HepG2 (cell line): Measurements from ENCODE around the gene NHSL1. TPM values are rescaled to one million over a fixed set of nuclear protein-coding genes. Genes with fewer than 3 reads are reported as not detected.

Experiments
- CREM ChIP-seq, 2 experiments: sonication (generic) in 1 of 2; formaldehyde crosslinking in 1 of 2; IDR thresholded peaks; 2 replicates each; pipeline versions ENCODE4 v1.4.0 to v1.6.1; 2016 to 2020; ENCODE audit warnings: antibody characterized with exemption in 1 of 2, mild to moderate bottlenecking in 1 of 2, missing genetic modification reagents in 1 of 2
- CSRNP2 ChIP-seq: sonication (generic); formaldehyde crosslinking; conservative IDR thresholded peaks from 2 replicates; pipeline ENCODE4 v1.8.0; 2022; ENCODE audit warnings: low read depth, missing genetic modification reagents
- FIP1L1 ChIP-seq: fragments of 200-400 bp; formaldehyde crosslinking; IDR thresholded peaks from 2 replicates; pipeline ENCODE4 v1.6.1; 2018; ENCODE audit warnings: low read depth, mild to moderate bottlenecking, low read length, moderate library complexity, borderline replicate concordance; ENCODE audit not compliant: insufficient read depth
- FOXJ3 ChIP-seq: sonication (generic); formaldehyde crosslinking; IDR thresholded peaks from 2 replicates; pipeline ENCODE4 v1.4.0; 2020; ENCODE audit warnings: missing genetic modification reagents, mild to moderate bottlenecking, borderline replicate concordance
- JUN ChIP-seq: sonication (generic); formaldehyde crosslinking; IDR thresholded peaks from 2 replicates; pipeline ENCODE4 v1.4.0; 2020; ENCODE audit warnings: mild to moderate bottlenecking, missing genetic modification reagents
- NBN ChIP-seq: fragments of 450-650 bp; conservative IDR thresholded peaks from 2 replicates; pipeline ENCODE4 v1.6.1; 2017
- NFATC3 ChIP-seq: sonication (generic); formaldehyde crosslinking; IDR thresholded peaks from 2 replicates; pipeline ENCODE4 v1.5.1; 2020; ENCODE audit warnings: mild to moderate bottlenecking, missing genetic modification reagents
- NFYC ChIP-seq: IDR thresholded peaks from 2 replicates; pipeline ENCODE4 v1.6.1; 2016; ENCODE audit warnings: missing genetic modification reagents, missing compliant biosample characterization
- RARG ChIP-seq: sonication (generic); formaldehyde crosslinking; IDR thresholded peaks from 2 replicates; pipeline ENCODE4 v1.4.0; 2020; ENCODE audit warnings: low read depth, mild to moderate bottlenecking, missing genetic modification reagents
- SIX4 ChIP-seq: sonication (generic); formaldehyde crosslinking; IDR thresholded peaks from 2 replicates; pipeline ENCODE4 v1.4.0; 2020; ENCODE audit warnings: missing genetic modification reagents
- TBL1XR1 ChIP-seq: fragments of 150-350 bp; IDR thresholded peaks from 2 replicates; pipeline ENCODE4 v1.6.1; 2014; ENCODE audit warnings: borderline replicate concordance, low read length; ENCODE audit not compliant: partially characterized antibody
- TBX3 ChIP-seq: fragments of 450-650 bp; IDR thresholded peaks from 2 replicates; pipeline ENCODE4 v1.6.1; 2017; ENCODE audit warnings: antibody characterized with exemption, mild to moderate bottlenecking, inconsistent platforms, borderline replicate concordance
- TRIM24 ChIP-seq: sonication (generic); formaldehyde crosslinking; IDR thresholded peaks from 2 replicates; pipeline ENCODE4 v1.8.0; 2022; ENCODE audit warnings: mild to moderate bottlenecking, missing genetic modification reagents
- ZBTB39 ChIP-seq: sonication (generic); formaldehyde crosslinking; IDR thresholded peaks from 2 replicates; pipeline ENCODE4 v1.5.0; 2020; ENCODE audit warnings: missing genetic modification reagents
- ZMAT3 ChIP-seq: sonication (generic); formaldehyde crosslinking; conservative IDR thresholded peaks from 2 replicates; pipeline ENCODE4 v1.7.0; 2021; ENCODE audit warnings: missing genetic modification reagents
- ZNF547 ChIP-seq: sonication (generic); formaldehyde crosslinking; IDR thresholded peaks from 2 replicates; pipeline ENCODE4 v1.5.1; 2020; ENCODE audit warnings: mild to moderate bottlenecking, missing genetic modification reagents
- ZNF780A ChIP-seq: sonication (generic); formaldehyde crosslinking; IDR thresholded peaks from 2 replicates; pipeline ENCODE4 v1.8.0; 2022; ENCODE audit warnings: mild to moderate bottlenecking, missing genetic modification reagents, moderate library complexity
- polyA plus RNA-seq, 8 experiments: library from polyadenylated mRNA; depleted of rRNA in 3 of 8; stranded (reverse) in 7 of 8; unstranded in 1 of 8; fragments of >200 nt; fragmentation: Illumina TruSeq in 4 of 8; extraction: Trizol in 4 of 8; gene quantifications; 2 replicates each; pipeline versions ENCODE4 v1.2.1 to v1.2.3, GENCODE V29; 2011 to 2016; ENCODE audit warnings: low read depth in 4 of 8, missing spikeins in 1 of 8, mixed read lengths in 1 of 8; ENCODE audit not compliant: insufficient read depth in 1 of 8
- total RNA-seq, 5 experiments: library from RNA; depleted of rRNA; stranded (reverse); fragments of >200 nt; fragmentation: Illumina TruSeq; extraction: Trizol; gene quantifications; 2 replicates each; pipeline ENCODE4 v1.2.3, GENCODE V29; 2016; ENCODE audit warnings: low read depth in 1 of 5
- TF ChIP-seq, protein P1 (sequence below): sonication (generic); formaldehyde crosslinking; IDR thresholded peaks from 2 replicates; pipeline ENCODE4 v1.5.0; 2020; ENCODE audit warnings: missing genetic modification reagents
- TF ChIP-seq, protein P2 (sequence below): sonication (generic); formaldehyde crosslinking; IDR thresholded peaks from 2 replicates; pipeline ENCODE4; 2020; ENCODE audit warnings: missing genetic modification reagents, mild to moderate bottlenecking, borderline replicate concordance
- TF ChIP-seq, protein P3 (sequence below): sonication (generic); formaldehyde crosslinking; IDR thresholded peaks from 2 replicates; pipeline ENCODE4 v1.5.0; 2020; ENCODE audit warnings: missing genetic modification reagents, mild to moderate bottlenecking, borderline replicate concordance

The NHSL1 gene
- total and polyA plus RNA-seq, 2 of the 13 experiments (the other 11 are each of a cell fraction or from before 2014, with no cell fraction given) = 24.9 to 53.6 TPM

DNA sequence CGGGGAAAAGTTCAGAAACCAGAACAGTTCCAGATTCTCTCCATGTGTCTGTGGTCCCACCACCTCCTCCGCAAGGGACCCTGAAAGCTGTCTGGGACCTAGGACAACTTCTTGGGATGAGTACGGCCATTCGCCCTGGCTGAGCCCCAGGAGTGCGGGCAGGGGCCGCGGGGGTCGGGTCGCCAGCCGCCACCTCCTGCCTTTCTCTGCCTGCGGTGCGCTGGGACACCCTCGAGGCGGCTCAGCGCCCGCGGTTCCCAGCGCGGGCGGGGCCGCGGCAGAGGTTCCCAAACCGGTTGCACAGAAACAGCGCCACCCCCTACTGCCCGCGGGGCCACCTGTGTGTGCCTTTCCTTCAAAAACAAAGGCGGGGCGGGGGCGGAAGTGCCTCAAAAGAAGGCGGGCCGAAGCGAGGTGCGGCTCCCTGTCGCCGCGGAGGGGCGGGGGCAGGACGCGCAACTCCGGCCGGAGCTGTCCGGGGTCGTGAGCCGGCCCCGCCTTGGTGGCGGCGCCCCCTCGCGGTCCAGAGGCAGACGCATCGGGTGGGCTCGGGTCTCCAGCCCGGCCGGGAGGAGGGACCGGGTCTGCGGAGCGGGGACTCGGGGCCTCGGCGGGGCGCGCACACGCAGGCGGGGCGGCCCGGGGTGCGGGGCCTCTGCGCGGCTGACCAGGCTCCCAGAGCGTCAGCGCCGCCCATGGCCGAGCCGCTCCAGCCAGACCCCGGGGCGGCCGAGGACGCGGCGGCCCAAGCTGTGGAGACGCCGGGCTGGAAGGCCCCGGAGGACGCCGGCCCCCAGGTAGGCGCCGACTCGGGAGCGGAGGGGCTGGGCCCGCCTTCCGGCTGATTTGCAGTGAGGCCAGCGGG is 95.3 kb downstream of the NHSL1 start, which contains the start of gene HEBP2 (continued):
- TF ChIP-seq, protein P1, sequence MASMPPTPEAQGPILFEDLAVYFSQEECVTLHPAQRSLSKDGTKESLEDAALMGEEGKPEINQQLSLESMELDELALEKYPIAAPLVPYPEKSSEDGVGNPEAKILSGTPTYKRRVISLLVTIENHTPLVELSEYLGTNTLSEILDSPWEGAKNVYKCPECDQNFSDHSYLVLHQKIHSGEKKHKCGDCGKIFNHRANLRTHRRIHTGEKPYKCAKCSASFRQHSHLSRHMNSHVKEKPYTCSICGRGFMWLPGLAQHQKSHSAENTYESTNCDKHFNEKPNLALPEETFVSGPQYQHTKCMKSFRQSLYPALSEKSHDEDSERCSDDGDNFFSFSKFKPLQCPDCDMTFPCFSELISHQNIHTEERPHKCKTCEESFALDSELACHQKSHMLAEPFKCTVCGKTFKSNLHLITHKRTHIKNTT (CRISPR knock-in tag) = no peak
- TF ChIP-seq CREM (IDR thresholded peaks at IDR 0.05) (no peak), CREM (CRISPR knock-in tag; IDR thresholded peaks at IDR 0.05) (no peak), FOXJ3 (CRISPR knock-in tag) (0 out of 2 replicates have a peak, but pooled peaks have one; percentile 39), TRIM24 (CRISPR knock-in tag) (no peak), JUN (CRISPR knock-in tag) (peak; percentile 38; the same call in 1 of the 2 replicates), ZMAT3 (CRISPR knock-in tag) (peak; percentile 88), ZNF547 (CRISPR knock-in tag) (peak; percentile 70), ZBTB39 (CRISPR knock-in tag) (no peak), RARG (CRISPR knock-in tag) (peak; percentile 76; the same call in 1 of the 2 replicates), NFATC3 (CRISPR knock-in tag) (no peak; the same call in 1 of the 2 replicates), SIX4 (0 out of 2 replicates have a peak, but pooled peaks have one; percentile 51), NFYC (CRISPR knock-in tag) (peak; percentile 25), CSRNP2 (CRISPR knock-in tag) (no peak), ZNF780A (CRISPR knock-in tag) (no peak), FIP1L1 (no peak), TBL1XR1 (peak; percentile 27), NBN (no peak), TBX3 (no peak; the same call in 1 of the 2 replicates)
- TF ChIP-seq, protein P2, sequence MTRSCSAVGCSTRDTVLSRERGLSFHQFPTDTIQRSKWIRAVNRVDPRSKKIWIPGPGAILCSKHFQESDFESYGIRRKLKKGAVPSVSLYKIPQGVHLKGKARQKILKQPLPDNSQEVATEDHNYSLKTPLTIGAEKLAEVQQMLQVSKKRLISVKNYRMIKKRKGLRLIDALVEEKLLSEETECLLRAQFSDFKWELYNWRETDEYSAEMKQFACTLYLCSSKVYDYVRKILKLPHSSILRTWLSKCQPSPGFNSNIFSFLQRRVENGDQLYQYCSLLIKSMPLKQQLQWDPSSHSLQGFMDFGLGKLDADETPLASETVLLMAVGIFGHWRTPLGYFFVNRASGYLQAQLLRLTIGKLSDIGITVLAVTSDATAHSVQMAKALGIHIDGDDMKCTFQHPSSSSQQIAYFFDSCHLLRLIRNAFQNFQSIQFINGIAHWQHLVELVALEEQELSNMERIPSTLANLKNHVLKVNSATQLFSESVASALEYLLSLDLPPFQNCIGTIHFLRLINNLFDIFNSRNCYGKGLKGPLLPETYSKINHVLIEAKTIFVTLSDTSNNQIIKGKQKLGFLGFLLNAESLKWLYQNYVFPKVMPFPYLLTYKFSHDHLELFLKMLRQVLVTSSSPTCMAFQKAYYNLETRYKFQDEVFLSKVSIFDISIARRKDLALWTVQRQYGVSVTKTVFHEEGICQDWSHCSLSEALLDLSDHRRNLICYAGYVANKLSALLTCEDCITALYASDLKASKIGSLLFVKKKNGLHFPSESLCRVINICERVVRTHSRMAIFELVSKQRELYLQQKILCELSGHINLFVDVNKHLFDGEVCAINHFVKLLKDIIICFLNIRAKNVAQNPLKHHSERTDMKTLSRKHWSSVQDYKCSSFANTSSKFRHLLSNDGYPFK (CRISPR knock-in tag) = 0 out of 2 replicates have a peak, but pooled peaks have one; percentile 9
- TF ChIP-seq, protein P3, sequence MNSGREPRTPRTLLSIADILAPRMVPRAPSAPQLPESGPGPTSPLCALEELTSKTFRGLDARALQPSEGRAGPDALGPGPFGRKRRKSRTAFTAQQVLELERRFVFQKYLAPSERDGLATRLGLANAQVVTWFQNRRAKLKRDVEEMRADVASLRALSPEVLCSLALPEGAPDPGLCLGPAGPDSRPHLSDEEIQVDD (CRISPR knock-in tag) = 0 out of 2 replicates have a peak, but pooled peaks have one; percentile 19
